Fibroblast of the aortic adventitia (primary cell): Measurements from ENCODE around the gene CDC42BPA. TPM values are rescaled to one million over a fixed set of nuclear protein-coding genes. Genes with fewer than 3 reads are reported as not detected.

ENCODE experiments used
- DNase-seq: peaks from one replicate; pipeline ENCODE4 v3.0.0-alpha.2; 2010; ENCODE audit warnings: low read depth
- H3K4me3 ChIP-seq: 2 replicates; pipeline ENCODE4 v1.5.1; 2011; ENCODE audit warnings: low read depth, mild to moderate bottlenecking, control low read depth, low read length, moderate library complexity
- CTCF ChIP-seq: IDR thresholded peaks from 2 replicates; pipeline ENCODE4 v1.5.1; 2011; ENCODE audit warnings: mild to moderate bottlenecking, low read length, control low read depth, inconsistent platforms; ENCODE audit not compliant: insufficient read depth
- total RNA-seq: library from RNA; depleted of rRNA; stranded (reverse); fragments of >200 nt; gene quantifications from 2 replicates; pipeline ENCODE4 v1.2.3, GENCODE V29; 2012; ENCODE audit warnings: low replicate concordance

Gene CDC42BPA
- total RNA-seq, result 82.5 and 123 TPM in 2 replicates

GRCh38 chr1:227318016-227318852 lies at the start of gene CDC42BPA:
Gene CDC42BPA, minus strand, starts transcription at chr1:227318492. Its CDS starts 1,310 bp downstream, at chr1:227317182.
- no peak for TF ChIP-seq CTCF
- H3K4me3 ChIP-seq, result peak within 1 kb of the TSS; percentile 86
- DNase-seq, result peak; percentile 79

GRCh38 chr1:227368009-227368408 lies 49.7 kb upstream of the CDC42BPA start:
- no peak for DNase-seq
- no peak for TF ChIP-seq CTCF
- H3K4me3 ChIP-seq, result no peak overlapping the region

- TF ChIP-seq CTCF, result no peak
- no peak for DNase-seq
- H3K4me3 ChIP-seq, result no peak overlapping the region
Measured at GRCh38 chr1:227365473-227366431, 47.5 kb upstream of the CDC42BPA start.

- no peak for TF ChIP-seq CTCF
- no peak for DNase-seq
- H3K4me3 ChIP-seq, result no peak overlapping the region
Measured at GRCh38 chr1:227364657-227365056, 46.4 kb upstream of the CDC42BPA start.

- DNase-seq, result no peak
- TF ChIP-seq CTCF, result no peak
- H3K4me3 ChIP-seq, result no peak overlapping the region
Measured at GRCh38 chr1:227363825-227364224, 45.5 kb upstream of the CDC42BPA start.

- TF ChIP-seq CTCF, result no peak
- peak; percentile 28 for DNase-seq
- H3K4me3 ChIP-seq, result no peak overlapping the region
Measured at GRCh38 chr1:227362039-227362438, 43.7 kb upstream of the CDC42BPA start.
